ENCODE results near the gene COL12A1. TPM values are rescaled to one million over a fixed set of nuclear protein-coding genes. Genes with fewer than 3 reads are reported as not detected.

COL12A1 gene
- total and polyA plus RNA-seq, 8 donors = 1.2 to 19.3 (median 3.5) TPM

GRCh38 chr6:75084872-75085381 is 120.9 kb downstream of the COL12A1 start:
- intact Hi-C loops (cut with DNase I) = no loop called here
- peak; percentile 83 to 96 (median 92) for ATAC-seq
- no peak for FAIRE-seq
- no peak for TF ChIP-seq CTCF (IDR thresholded peaks at IDR 0.05)
- no peaks in the 10 kb centered on the region for H3K36me3 ChIP-seq
- 5 to 10% methylated on average over 33 of the region's 33 CpGs for WGBS, 2 donors
- H3K27me3 ChIP-seq = no peaks in the 10 kb centered on the region
- no peak overlapping the region for H3K27ac ChIP-seq
- no peaks in the 10 kb centered on the region for H3K4me1 ChIP-seq
- DNase-seq = peak; percentile 35 to 80 (median 54)
- H3K4me3 ChIP-seq = peak overlapping the region; percentile 24 to 48 (median 37)
- no peaks in the 10 kb centered on the region for H3K9me3 ChIP-seq

- no peak overlapping the region for H3K27ac ChIP-seq
- no peak overlapping the region for H3K4me3 ChIP-seq
- intact Hi-C loops (cut with DNase I) = no loop called here
- no peaks in the 10 kb centered on the region for H3K27me3 ChIP-seq
- TF ChIP-seq CTCF (IDR thresholded peaks at IDR 0.05) = no peak
- no peak for DNase-seq
- WGBS, 2 donors = 84 to 94% methylated on average over 4 of the region's 4 CpGs
- no peaks in the 10 kb centered on the region for H3K9me3 ChIP-seq
- no peaks in the 10 kb centered on the region for H3K36me3 ChIP-seq
- ATAC-seq = no peak
- peak; percentile 9 for FAIRE-seq
- no peaks in the 10 kb centered on the region for H3K4me1 ChIP-seq
These were observed 121.8 kb downstream of the COL12A1 start for GRCh38 chr6:75084018-75084417.

- FAIRE-seq = no peak
- no peaks in the 10 kb centered on the region for H3K27me3 ChIP-seq
- H3K9me3 ChIP-seq = no peaks in the 10 kb centered on the region
- TF ChIP-seq CTCF (IDR thresholded peaks at IDR 0.05) = no peak
- no peaks in the 10 kb centered on the region for H3K36me3 ChIP-seq
- no peak overlapping the region for H3K27ac ChIP-seq
- DNase-seq = no peak
- H3K4me3 ChIP-seq = no peak overlapping the region
- H3K4me1 ChIP-seq = no peaks in the 10 kb centered on the region
- intact Hi-C loops (cut with DNase I) = no loop called here
- no peak for ATAC-seq
These were observed 123.9 kb downstream of the COL12A1 start for GRCh38 chr6:75081921-75082320.

GRCh38 chr6:75081047-75081446 is 124.8 kb downstream of the COL12A1 start:
- ATAC-seq (no peak), DNase-seq (no peak), FAIRE-seq (no peak)
- TF ChIP-seq CTCF (IDR thresholded peaks at IDR 0.05) = no peak
- Histone ChIP-seq H3K27me3 (no peaks in the 10 kb centered on the region), H3K4me1 (no peaks in the 10 kb centered on the region), H3K9me3 (no peaks in the 10 kb centered on the region), H3K36me3 (no peaks in the 10 kb centered on the region), H3K27ac (no peak overlapping the region), H3K4me3 (no peak overlapping the region)
- intact Hi-C loops (cut with DNase I) = no loop called here
- 91 to 94% methylated on average over 2 of the region's 2 CpGs for WGBS, 2 donors

- Histone ChIP-seq H3K36me3 (no peaks in the 10 kb centered on the region), H3K27me3 (no peaks in the 10 kb centered on the region), H3K4me3 (no peak overlapping the region), H3K4me1 (no peaks in the 10 kb centered on the region), H3K27ac (no peak overlapping the region), H3K9me3 (no peaks in the 10 kb centered on the region)
- ATAC-seq (no peak), FAIRE-seq (no peak), DNase-seq (no peak)
- 83 to 87% methylated on average over 2 of the region's 2 CpGs for WGBS, 2 donors
- TF ChIP-seq CTCF (IDR thresholded peaks at IDR 0.05) = no peak
- intact Hi-C loops (cut with DNase I) = no loop called here
These were observed 126.3 kb downstream of the COL12A1 start for GRCh38 chr6:75079589-75079988.
